Astrocyte of the cerebellum (primary cell): ENCODE measurements around the gene TKFC.

Experiments used
- DNase-seq: peaks from one replicate; pipeline ENCODE4 v3.0.0-alpha.2; 2011; ENCODE audit warnings: low read depth
- H3K4me3 ChIP-seq: 2 replicates; pipeline ENCODE4 v1.5.1; 2011; ENCODE audit warnings: mild to moderate bottlenecking, low read depth, low read length, moderate library complexity
- CTCF ChIP-seq: IDR thresholded peaks from 2 replicates; pipeline ENCODE4 v1.5.1; 2012; ENCODE audit warnings: low read length, low read depth, moderate library complexity, mild to moderate bottlenecking; ENCODE audit errors: missing control alignments
- in situ Hi-C: cut with HindIII; loops from 2 replicates; pipeline ENCODE4 v1.10.0; 2017; ENCODE audit warnings: low sequenced_read_pairs

Gene TKFC

GRCh38 chr11:61343792-61344745, 11.0 kb downstream of the TKFC start:
- no peak for TF ChIP-seq CTCF
- no peak overlapping the region for H3K4me3 ChIP-seq
- DNase-seq, result no peak
- in situ Hi-C loops, result no loop called here

- in situ Hi-C loops, result no loop called here
- H3K4me3 ChIP-seq, result no peak overlapping the region
- no peak for TF ChIP-seq CTCF
- DNase-seq, result no peak
These were observed 12.2 kb downstream of the TKFC start for GRCh38 chr11:61345170-61345610.

GRCh38 chr11:61345954-61346843, 13.2 kb downstream of the TKFC start:
- in situ Hi-C loops, result no loop called here
- DNase-seq, result no peak
- no peak for TF ChIP-seq CTCF
- H3K4me3 ChIP-seq, result no peak overlapping the region

GRCh38 chr11:61347916-61348461, 15.0 kb downstream of the TKFC start:
- DNase-seq, result no peak
- TF ChIP-seq CTCF, result no peak
- in situ Hi-C loops, result no loop called here
- no peak overlapping the region for H3K4me3 ChIP-seq

- in situ Hi-C loops, result no loop called here
- no peak overlapping the region for H3K4me3 ChIP-seq
- no peak for TF ChIP-seq CTCF
- no peak for DNase-seq
These were observed 16.2 kb downstream of the TKFC start for GRCh38 chr11:61349189-61349751.

- in situ Hi-C loops, result no loop called here
- H3K4me3 ChIP-seq, result no peak overlapping the region
- no peak for TF ChIP-seq CTCF
- DNase-seq, result no peak
These were observed 16.9 kb downstream of the TKFC start for GRCh38 chr11:61349916-61350315.
